Breast epithelium (tissue), 4 donors: ENCODE data around the gene GPR84. TPM values are rescaled to one million over a fixed set of nuclear protein-coding genes. Genes with fewer than 3 reads are reported as not detected.

Source experiments
- DNase-seq, 2 donors: peaks; one replicate each; pipeline ENCODE4 v3.0.0-alpha.2; 2019; ENCODE audit warnings: low spot score in 2 of 2
- H3K27ac ChIP-seq, 2 donors: fragments of 200-600 bp; sonication (generic) in 1 of 2; one replicate each; pipeline ENCODE4 v1.5.1; 2016 to 2019; ENCODE audit warnings: mild to moderate bottlenecking in 1 of 2
- H3K27me3 ChIP-seq, 2 donors: fragments of 200-600 bp; sonication (generic) in 1 of 2; one replicate each; pipeline versions ENCODE4 v1.5.1 to v1.6.0; 2017 to 2019; ENCODE audit warnings: control low read depth in 1 of 2, mild to moderate bottlenecking in 1 of 2
- H3K36me3 ChIP-seq: fragments of 200-600 bp; one replicate; pipeline ENCODE4 v1.5.1; 2019
- H3K4me1 ChIP-seq, 2 donors: fragments of 200-600 bp; sonication (generic); one replicate each; pipeline ENCODE4 v1.5.1; 2016 to 2019; ENCODE audit warnings: control low read depth in 1 of 2
- H3K4me3 ChIP-seq, 3 donors: fragments of 200-600 bp; sonication (generic); 1 replicate in 2 of 3; 2 replicates in 1 of 3; pipeline ENCODE4 v1.5.1; 2016 to 2019; ENCODE audit warnings: mild to moderate bottlenecking in 3 of 3, moderate library complexity in 2 of 3
- H3K9me3 ChIP-seq, 2 donors: fragments of 200-600 bp; sonication (generic) in 1 of 2; one replicate each; pipeline ENCODE4 v1.5.1; 2016 to 2019; ENCODE audit warnings: control low read depth in 1 of 2
- CTCF ChIP-seq, 3 donors: fragments of 450-650 bp; IDR thresholded peaks; one replicate each; pipeline ENCODE4 v1.5.1; 2016 to 2017; ENCODE audit warnings: antibody characterized with exemption in 3 of 3, mild to moderate bottlenecking in 3 of 3, moderate library complexity in 3 of 3
- POLR2A ChIP-seq: fragments of 450-650 bp; IDR thresholded peaks from one replicate; pipeline ENCODE4 v1.6.1; 2016; ENCODE audit warnings: antibody characterized with exemption, mild to moderate bottlenecking, moderate library complexity
- POLR2AphosphoS5 ChIP-seq, 3 donors: sonication (generic); formaldehyde crosslinking; IDR thresholded peaks; one replicate each; pipeline ENCODE4 v1.6.1; 2017; ENCODE audit warnings: antibody characterized with exemption in 3 of 3
- intact Hi-C: fragments of 100-400 bp; cut with DNase I; formaldehyde crosslinking; loops from one replicate; pipeline ENCODE4 v1.15.1; 2023; ENCODE audit warnings: low total_unique reads
- total RNA-seq, 3 donors: library from RNA; depleted of rRNA; stranded (reverse); fragments of >200 nt; gene quantifications; one replicate each; pipeline ENCODE4 v1.1.0, GENCODE V29; 2016

The GPR84 gene
- total RNA-seq, 3 donors from 2014 or later = 0.44 TPM; not detected in 2

- no peak for TF ChIP-seq CTCF (IDR thresholded peaks at IDR 0.05)
- TF ChIP-seq POLR2AphosphoS5 (IDR thresholded peaks at IDR 0.05) = peak in 1 of 3 donors; percentile 82
- no peak overlapping the region for H3K4me3 ChIP-seq
- H3K27me3 ChIP-seq = no peaks in the 10 kb centered on the region
Observed at GRCh38 chr12:54411391-54412241, 47.3 kb upstream of the GPR84 start.

GRCh38 chr12:54409267-54409666 is 45.0 kb upstream of the GPR84 start:
- Histone ChIP-seq H3K27ac (peak overlapping the region in 1 of 2 donors; percentile 8), H3K4me1 (peaks cover 0 to 5% of the 10 kb centered on the region in 2 donors), H3K27me3 (no peaks in the 10 kb centered on the region), H3K36me3 (no peaks in the 10 kb centered on the region), H3K9me3 (no peaks in the 10 kb centered on the region), H3K4me3 (no peak overlapping the region)
- no peak for DNase-seq
- TF ChIP-seq POLR2A (no peak), CTCF (IDR thresholded peaks at IDR 0.05) (no peak), POLR2AphosphoS5 (IDR thresholded peaks at IDR 0.05) (no peak)
- intact Hi-C loops = no loop called here

More at GRCh38 chr12:54411391-54412241, 47.3 kb upstream of the GPR84 start:
- no peaks in the 10 kb centered on the region for H3K36me3 ChIP-seq
- H3K9me3 ChIP-seq = no peaks in the 10 kb centered on the region
- no peak for DNase-seq
- H3K4me1 ChIP-seq = peaks cover 0 to 5% of the 10 kb centered on the region in 2 donors
- H3K27ac ChIP-seq = peak overlapping the region; percentile 50 to 82
- intact Hi-C loops = loop anchor here (1.0 kb wide), 1 partner anchor 30 kb away; no protein-coding TSS in a partner anchor

- Histone ChIP-seq H3K36me3 (no peaks in the 10 kb centered on the region), H3K9me3 (no peaks in the 10 kb centered on the region), H3K27ac (peak overlapping the region in 1 of 2 donors; percentile 49), H3K4me3 (no peak overlapping the region), H3K27me3 (no peaks in the 10 kb centered on the region), H3K4me1 (no peaks in the 10 kb centered on the region)
- intact Hi-C loops = no loop called here
- no peak for DNase-seq
- TF ChIP-seq POLR2AphosphoS5 (IDR thresholded peaks at IDR 0.05) = no peak
- no peak for TF ChIP-seq CTCF (IDR thresholded peaks at IDR 0.05)
- no peak for TF ChIP-seq POLR2A
Observed at GRCh38 chr12:54407183-54407905, 43.1 kb upstream of the GPR84 start.

GRCh38 chr12:54405573-54405972 is 41.3 kb upstream of the GPR84 start:
- Histone ChIP-seq H3K27ac (peak overlapping the region in 1 of 2 donors; percentile 25), H3K4me3 (no peak overlapping the region), H3K36me3 (no peaks in the 10 kb centered on the region), H3K9me3 (no peaks in the 10 kb centered on the region), H3K27me3 (no peaks in the 10 kb centered on the region), H3K4me1 (no peaks in the 10 kb centered on the region)
- DNase-seq = no peak
- intact Hi-C loops = no loop called here
- TF ChIP-seq CTCF (IDR thresholded peaks at IDR 0.05) (no peak), POLR2A (no peak), POLR2AphosphoS5 (IDR thresholded peaks at IDR 0.05) (no peak)

- TF ChIP-seq POLR2A = no peak
- TF ChIP-seq CTCF (IDR thresholded peaks at IDR 0.05) = no peak
- no peak for TF ChIP-seq POLR2AphosphoS5 (IDR thresholded peaks at IDR 0.05)
- no peaks in the 10 kb centered on the region for H3K4me1 ChIP-seq
- H3K9me3 ChIP-seq = no peaks in the 10 kb centered on the region
- no peak for DNase-seq
- no peaks in the 10 kb centered on the region for H3K27me3 ChIP-seq
- H3K4me3 ChIP-seq = no peak overlapping the region
- no peaks in the 10 kb centered on the region for H3K36me3 ChIP-seq
- intact Hi-C loops = no loop called here
- H3K27ac ChIP-seq = peak overlapping the region in 1 of 2 donors; percentile 25
Observed at GRCh38 chr12:54405106-54405505, 40.8 kb upstream of the GPR84 start.
